Liver (tissue), 3 donors: ENCODE results near the gene CHD5.

ENCODE experiments used
- GABPA ChIP-seq, 2 donors: IDR thresholded peaks in 1 of 2; conservative IDR thresholded peaks in 1 of 2; 2 replicates each; pipeline ENCODE4 v1.6.1; 2016; ENCODE audit warnings: antibody characterized with exemption in 2 of 2, mild to moderate bottlenecking in 1 of 2, moderate library complexity in 1 of 2
- JUND ChIP-seq, 2 donors: IDR thresholded peaks; 2 replicates each; pipeline ENCODE4 v1.6.1; 2016; ENCODE audit warnings: antibody characterized with exemption in 2 of 2
- RAD21 ChIP-seq, 2 donors: IDR thresholded peaks; 2 replicates each; pipeline ENCODE4 v1.6.1; 2016; ENCODE audit warnings: antibody characterized with exemption in 2 of 2, mild to moderate bottlenecking in 2 of 2
- TF ChIP-seq, protein P1 (sequence below): fragments of 150-350 bp; IDR thresholded peaks from 2 replicates; pipeline ENCODE4 v1.5.1; 2017; ENCODE audit warnings: improper control_type of control experiment, low read depth, low read length; ENCODE audit not compliant: missing input control
- TF ChIP-seq, protein P2 (sequence below): IDR thresholded peaks from 2 replicates; pipeline ENCODE4 v1.6.1; 2016; ENCODE audit warnings: antibody characterized with exemption, mild to moderate bottlenecking
- TF ChIP-seq, protein P3 (sequence below): IDR thresholded peaks from 2 replicates; pipeline ENCODE4 v1.6.1; 2016; ENCODE audit warnings: antibody characterized with exemption
- donor health status: healthy.
- donor health status: healthy.

DNA sequence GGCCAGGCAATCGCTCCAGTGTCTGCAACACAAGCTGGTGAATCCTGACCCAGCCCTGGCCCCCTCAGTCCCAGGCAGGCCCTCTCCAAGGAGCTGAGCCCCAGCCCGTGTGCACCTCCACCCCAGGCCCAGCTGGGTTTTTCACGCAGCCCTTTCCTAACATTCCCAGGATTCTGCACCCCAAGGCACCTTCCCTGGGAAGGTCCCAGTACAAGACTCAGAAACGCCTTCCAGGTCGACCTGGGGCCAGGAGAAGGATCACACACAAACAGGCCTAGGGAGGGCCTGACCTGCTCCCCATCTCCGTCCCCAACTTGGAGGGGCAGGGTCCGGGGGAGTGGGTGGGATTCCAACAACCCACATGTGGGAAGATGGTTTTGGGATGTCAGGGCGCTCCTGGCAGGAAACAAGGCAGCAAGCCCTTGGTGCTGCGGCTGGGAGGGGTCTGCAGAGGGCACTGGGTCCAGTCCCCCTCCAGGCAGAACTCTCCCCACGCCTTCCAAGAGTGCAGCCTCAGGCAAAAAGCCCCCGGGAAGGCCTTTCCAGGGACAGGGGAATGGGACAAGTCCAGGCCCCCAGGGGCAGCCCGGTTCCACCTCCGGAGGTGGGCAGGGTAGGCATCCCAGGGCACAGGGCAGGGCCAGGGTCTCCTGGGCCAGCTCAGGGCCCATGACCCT, 76.1 kb downstream of the CHD5 start:
- TF ChIP-seq, protein P1, sequence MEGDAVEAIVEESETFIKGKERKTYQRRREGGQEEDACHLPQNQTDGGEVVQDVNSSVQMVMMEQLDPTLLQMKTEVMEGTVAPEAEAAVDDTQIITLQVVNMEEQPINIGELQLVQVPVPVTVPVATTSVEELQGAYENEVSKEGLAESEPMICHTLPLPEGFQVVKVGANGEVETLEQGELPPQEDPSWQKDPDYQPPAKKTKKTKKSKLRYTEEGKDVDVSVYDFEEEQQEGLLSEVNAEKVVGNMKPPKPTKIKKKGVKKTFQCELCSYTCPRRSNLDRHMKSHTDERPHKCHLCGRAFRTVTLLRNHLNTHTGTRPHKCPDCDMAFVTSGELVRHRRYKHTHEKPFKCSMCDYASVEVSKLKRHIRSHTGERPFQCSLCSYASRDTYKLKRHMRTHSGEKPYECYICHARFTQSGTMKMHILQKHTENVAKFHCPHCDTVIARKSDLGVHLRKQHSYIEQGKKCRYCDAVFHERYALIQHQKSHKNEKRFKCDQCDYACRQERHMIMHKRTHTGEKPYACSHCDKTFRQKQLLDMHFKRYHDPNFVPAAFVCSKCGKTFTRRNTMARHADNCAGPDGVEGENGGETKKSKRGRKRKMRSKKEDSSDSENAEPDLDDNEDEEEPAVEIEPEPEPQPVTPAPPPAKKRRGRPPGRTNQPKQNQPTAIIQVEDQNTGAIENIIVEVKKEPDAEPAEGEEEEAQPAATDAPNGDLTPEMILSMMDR = no peak
- TF ChIP-seq RAD21 (IDR thresholded peaks at IDR 0.05) (no peak), GABPA (IDR thresholded peaks at IDR 0.05 in 1 of 2, conservative IDR thresholded peaks at IDR 0.05 in 1 of 2) (no peak), JUND (IDR thresholded peaks at IDR 0.05) (no peak)
- TF ChIP-seq, protein P2, sequence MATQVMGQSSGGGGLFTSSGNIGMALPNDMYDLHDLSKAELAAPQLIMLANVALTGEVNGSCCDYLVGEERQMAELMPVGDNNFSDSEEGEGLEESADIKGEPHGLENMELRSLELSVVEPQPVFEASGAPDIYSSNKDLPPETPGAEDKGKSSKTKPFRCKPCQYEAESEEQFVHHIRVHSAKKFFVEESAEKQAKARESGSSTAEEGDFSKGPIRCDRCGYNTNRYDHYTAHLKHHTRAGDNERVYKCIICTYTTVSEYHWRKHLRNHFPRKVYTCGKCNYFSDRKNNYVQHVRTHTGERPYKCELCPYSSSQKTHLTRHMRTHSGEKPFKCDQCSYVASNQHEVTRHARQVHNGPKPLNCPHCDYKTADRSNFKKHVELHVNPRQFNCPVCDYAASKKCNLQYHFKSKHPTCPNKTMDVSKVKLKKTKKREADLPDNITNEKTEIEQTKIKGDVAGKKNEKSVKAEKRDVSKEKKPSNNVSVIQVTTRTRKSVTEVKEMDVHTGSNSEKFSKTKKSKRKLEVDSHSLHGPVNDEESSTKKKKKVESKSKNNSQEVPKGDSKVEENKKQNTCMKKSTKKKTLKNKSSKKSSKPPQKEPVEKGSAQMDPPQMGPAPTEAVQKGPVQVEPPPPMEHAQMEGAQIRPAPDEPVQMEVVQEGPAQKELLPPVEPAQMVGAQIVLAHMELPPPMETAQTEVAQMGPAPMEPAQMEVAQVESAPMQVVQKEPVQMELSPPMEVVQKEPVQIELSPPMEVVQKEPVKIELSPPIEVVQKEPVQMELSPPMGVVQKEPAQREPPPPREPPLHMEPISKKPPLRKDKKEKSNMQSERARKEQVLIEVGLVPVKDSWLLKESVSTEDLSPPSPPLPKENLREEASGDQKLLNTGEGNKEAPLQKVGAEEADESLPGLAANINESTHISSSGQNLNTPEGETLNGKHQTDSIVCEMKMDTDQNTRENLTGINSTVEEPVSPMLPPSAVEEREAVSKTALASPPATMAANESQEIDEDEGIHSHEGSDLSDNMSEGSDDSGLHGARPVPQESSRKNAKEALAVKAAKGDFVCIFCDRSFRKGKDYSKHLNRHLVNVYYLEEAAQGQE = no peak
- TF ChIP-seq, protein P3, sequence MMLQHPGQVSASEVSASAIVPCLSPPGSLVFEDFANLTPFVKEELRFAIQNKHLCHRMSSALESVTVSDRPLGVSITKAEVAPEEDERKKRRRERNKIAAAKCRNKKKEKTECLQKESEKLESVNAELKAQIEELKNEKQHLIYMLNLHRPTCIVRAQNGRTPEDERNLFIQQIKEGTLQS = no peak
